HG03521 (cell line): ENCODE measurements around the gene EXTL2.
"Not testable (repeated sequence)": the region's sequence is repeated elsewhere in the genome, so short reads cannot be mapped to it uniquely, and the experiment has no call there.

Experiments
- ATAC-seq: cut with Tn5 transposase; IDR thresholded peaks from one replicate; pipeline ENCODE4 v1.9.1; 2021; ENCODE audit warnings: mild to moderate bottlenecking, moderate library complexity; ENCODE audit not compliant: unreplicated experiment

The EXTL2 gene, protein sequence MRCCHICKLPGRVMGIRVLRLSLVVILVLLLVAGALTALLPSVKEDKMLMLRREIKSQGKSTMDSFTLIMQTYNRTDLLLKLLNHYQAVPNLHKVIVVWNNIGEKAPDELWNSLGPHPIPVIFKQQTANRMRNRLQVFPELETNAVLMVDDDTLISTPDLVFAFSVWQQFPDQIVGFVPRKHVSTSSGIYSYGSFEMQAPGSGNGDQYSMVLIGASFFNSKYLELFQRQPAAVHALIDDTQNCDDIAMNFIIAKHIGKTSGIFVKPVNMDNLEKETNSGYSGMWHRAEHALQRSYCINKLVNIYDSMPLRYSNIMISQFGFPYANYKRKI

DNA sequence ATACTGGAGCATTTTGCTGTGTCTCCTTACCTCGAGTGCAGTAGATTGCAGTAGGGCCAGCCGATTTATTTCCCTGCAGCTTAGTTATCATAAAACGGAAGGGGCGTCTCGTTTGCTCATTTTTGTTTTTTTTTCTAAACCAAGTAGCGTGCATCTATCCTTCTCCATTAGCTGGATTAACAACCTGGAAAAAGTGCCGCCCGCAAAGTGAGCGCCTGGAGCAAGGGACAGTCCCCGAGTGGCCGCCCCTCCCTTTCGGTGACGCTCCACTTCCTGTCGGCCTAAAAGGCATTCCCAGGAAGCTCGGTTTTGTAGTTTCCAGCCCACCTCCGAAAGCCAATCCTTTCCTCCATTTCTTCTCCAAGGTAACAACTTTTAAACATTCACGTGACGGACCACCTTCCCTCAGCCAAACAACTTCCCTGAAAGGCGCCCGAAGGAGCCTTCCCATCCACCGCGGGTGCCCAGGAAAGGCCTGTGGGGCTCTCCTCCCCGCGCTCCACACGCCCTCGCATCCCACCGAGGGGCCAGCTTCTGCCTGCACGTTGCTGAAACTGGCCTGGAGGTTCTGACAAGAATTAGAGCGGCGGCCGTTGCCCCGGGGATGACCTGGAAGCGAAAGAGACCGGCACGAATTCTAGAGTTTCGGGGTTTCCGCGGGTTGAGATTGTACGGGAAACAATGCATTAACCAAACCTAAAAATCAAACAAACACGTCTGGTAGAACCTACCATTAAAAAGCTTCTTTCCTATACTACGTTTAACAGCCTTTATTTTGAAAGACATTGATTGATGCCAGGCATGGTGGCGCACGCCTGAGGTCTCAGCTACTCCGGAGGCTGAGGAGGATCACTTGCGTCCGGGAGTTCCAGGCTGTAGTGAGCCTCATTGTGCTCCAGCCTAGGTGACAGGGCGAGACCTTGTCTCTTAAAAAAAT is at the start of gene EXTL2:
TSS of gene EXTL2 (minus strand) at position 240 of the 937 bp plus-strand sequence. CDS start 6,085 bp downstream, outside the sequence.
- peak; percentile 31 for ATAC-seq

DNA sequence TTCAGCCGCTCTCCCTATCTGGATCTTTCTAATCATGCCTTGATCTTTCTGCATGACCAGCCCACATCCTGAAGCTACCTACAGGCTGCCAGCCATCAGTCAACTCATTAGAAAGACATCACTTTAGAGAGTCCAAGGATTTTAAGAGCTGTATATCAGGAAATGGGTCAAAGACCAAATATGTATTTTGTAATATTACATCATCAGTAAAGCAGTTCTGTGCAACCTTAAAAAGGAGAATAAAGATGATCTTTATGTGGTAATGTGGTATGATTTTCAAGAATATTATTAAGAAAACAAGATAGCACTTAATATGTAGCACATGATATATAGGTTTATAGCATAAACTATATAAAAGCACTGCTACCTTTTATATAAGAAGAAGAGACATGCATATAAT is 48.9 kb upstream of the EXTL2 start:
- ATAC-seq: no peak

DNA sequence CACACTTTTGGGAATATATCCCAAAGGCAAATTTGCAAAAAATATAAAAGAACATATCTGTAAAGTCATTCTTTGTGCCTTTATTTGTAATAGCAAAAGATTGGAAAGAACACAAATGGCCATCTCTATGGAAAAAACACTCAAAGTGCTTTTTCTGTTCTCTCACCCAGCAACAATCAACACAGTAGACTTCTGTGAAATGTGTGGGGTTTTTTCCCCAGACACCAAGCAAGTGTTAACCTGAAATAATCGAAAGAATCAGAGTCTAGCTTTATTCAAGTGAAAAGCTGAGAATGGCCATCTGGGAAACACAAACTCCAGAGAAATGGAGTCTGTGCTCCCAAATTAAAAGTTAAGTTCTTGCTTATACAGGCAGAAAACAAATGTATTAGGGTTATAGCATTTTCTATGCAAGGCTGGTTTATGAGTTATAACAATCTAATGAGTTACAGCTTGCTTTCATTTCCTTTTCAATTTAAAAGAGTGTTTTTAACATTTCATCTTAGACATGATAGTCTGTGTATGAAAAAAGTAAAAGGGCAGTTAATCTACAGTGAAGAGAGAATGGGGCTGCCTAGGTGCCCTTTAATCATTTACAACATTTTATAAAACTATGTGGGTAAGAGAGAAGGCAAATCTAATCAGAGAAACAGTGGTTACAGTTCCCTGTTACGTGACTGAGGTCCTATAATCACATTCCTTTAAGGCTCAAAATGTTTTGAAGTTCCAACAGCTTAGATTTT is 47.8 kb upstream of the EXTL2 start:
- no peak for ATAC-seq

DNA sequence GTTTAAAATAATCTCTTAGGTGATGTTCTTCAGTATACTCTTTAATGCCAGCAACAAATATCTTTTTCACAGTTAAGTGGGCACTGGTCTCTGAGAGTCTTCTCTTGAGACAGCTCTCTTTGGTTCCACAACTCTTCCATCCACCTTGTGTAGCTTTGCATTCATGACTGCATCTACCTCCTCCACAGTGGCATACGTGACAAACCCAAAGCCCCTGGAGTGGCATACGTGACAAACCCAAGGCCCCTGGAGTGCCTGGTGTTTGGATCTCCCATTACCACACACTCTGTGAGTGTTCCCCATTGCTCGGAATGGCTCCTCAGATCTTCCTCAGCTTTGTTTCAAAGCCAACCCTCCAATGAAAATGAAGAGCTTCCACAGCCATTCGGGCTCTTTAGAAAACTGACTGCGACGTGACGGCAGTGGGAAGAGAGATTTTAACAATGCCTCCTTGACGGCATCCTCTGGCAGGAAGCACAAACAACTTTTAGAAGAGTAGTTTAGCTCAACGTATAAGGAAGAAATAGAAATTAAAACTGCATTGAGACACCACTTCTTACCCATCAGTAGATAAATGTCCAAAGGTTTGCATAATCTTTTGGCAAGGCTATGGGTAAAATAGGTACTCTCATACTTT is 47.1 kb upstream of the EXTL2 start:
- ATAC-seq: no peak

DNA sequence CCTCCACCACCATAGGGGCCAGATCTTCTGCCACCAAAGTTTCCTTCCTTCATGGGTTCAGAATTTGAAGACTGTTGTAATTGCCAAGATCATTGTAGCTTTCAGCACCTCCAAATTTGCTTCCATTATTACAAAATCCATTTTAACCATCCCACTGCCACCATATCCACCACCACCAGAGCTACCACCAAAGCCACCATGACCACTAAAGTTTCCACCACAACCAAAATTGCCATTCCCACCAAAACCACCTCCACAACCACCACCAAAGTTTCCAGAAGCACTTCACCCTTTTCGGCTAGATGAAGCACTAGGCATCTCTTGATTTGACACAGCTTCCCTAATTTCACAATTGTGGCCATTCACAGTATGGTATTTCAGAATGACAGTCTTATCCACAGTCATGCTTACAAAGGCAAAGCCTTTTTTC is 46.5 kb upstream of the EXTL2 start:
- ATAC-seq: no peak

DNA sequence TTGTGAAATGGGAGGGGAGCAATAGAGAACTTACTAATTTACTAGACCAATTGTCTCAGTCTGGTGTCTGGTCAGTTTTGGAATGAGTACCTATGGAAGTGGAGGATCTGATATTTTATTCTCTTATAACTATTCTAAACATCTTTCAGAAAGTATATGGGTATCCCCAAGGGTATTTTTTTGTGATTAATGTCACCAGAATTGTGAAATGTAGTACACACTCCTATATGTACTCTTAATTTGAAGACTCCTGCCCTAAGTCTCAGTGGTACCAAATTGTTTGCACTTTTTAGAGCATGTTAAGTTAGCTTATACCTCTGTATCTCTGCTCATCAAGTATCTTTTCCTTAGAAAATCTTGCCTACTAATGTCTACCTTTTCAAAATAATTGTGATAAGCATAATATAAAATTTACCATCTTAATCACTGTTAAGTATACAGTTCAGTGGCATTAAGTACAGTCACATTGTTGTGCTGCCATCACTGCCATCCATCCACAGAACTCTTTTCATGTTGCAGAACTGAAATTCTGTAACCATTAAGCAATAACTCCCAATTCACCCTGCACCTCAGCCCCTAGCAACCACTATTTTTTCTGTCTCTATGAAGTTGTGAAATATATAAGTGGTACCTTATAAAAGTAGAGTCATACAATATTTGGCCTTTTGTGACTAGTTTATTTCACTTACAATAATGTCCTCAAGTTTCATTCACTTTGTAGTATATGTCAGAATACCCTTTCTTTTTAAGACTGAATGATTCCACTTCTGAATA is 41.7 kb upstream of the EXTL2 start:
- ATAC-seq: no peak

DNA sequence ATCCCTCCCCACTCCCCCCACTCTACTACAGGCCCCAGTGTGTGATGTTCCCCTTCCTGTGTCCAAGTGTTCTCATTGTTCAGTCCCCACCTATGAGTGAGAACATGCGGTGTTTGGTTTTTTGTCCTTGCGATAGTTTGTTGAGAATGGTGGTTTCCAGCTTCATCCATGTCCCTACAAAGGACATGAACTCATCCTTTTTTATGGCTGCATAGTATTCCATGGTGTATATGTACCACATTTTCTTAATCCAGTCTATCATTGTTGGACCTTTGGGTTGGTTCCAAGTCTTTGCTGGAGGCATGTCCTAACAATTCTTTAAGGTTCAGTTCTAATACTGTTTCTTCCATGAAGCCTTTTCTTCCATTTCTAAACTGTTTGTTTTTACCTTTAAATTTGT is 38.9 kb upstream of the EXTL2 start:
- ATAC-seq: not testable (repeated sequence)

DNA sequence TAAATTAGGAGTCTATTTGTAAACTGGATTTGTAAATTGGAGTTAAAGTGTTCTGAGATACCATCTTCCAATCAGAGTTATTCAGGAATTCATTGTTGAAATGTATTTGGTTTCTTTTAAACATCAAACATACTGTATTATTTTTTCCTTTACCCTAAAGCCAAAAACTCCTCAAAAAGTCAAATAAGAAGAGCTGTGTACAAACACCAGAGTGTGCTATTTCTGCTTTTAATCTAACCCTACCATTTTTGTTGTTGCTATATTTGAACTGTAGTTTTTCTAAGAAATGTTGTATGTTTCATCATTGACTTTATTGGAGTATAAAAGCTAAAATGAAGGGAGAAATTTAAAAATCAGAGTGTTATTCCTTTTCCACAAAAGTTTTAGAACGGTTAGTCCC is 37.1 kb upstream of the EXTL2 start:
- no peak for ATAC-seq

DNA sequence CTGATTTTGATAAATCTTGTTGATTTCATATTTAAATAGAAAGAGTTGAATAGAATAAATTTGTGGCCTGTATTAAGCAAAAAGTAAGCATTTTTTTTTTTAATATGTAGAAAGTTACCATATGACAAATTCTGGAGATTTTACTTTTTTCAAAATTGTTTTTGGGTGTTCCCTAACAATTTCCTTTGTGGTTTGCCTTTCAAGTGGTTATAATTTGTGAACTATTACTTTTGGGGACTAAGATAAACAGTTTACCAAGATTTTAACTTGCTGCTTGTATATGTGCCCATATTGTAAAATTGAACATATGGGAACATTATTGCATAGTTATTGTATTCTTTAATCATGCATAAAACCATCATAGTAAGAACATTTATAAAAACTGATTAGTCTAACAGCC is 35.9 kb upstream of the EXTL2 start:
- ATAC-seq: no peak

DNA sequence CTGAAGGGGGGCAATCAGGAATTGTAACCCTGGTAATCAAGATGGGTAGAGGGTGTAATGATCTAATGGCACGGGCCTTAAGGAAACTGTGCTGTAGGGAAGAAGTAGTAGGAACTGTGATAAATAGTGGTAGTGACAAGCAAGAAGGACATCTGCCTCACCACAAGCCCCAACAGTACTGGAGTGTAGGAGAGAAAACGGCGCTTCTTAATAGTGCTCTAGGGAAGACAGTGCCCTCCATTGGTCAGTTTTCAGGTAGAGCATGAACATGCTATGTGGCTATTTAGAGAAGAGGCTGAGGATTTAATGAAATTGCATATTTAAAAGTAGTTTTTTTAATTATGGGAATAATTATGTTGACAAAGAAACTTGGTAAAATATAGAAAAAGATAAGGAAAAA is 33.5 kb upstream of the EXTL2 start:
- ATAC-seq: no peak

DNA sequence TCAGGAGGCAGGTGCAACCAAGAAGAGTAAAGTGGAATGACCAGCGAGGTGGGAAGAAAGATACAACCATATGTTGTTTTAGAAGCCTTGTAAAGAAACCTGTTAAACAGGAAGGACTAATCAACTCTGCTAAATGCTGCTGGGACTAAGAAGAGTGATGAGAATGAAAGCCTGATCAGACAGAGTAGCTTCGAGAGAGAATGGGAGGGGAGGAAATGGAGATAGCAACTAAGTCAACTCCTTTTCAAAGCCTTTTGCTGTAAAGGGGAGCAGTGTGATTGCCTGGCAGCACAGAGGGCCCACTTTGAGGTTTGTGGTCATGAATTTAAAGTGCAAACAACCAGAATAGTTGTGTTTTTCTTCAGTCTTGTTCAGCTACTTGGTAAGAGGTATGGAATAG is 32.6 kb upstream of the EXTL2 start:
- ATAC-seq: no peak

DNA sequence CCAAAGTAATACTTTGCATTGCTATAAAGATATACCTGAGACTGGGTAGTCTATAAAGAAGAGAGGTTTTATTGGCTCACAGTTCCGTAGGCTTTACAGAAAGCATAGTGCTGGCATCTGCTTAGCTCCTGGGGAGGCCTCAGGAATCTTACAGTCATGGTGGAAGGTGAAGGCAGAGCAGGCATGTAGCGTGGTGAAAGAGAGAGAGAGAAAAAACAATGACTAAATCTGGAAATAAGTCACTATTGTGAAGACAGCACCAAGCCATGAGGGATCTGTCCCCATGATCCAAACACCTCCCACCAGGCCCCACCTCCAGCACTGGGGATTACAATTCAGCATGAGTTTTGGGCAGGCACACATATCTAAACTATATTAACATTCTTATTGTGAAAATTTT is 31.6 kb upstream of the EXTL2 start:
- ATAC-seq: no peak

DNA sequence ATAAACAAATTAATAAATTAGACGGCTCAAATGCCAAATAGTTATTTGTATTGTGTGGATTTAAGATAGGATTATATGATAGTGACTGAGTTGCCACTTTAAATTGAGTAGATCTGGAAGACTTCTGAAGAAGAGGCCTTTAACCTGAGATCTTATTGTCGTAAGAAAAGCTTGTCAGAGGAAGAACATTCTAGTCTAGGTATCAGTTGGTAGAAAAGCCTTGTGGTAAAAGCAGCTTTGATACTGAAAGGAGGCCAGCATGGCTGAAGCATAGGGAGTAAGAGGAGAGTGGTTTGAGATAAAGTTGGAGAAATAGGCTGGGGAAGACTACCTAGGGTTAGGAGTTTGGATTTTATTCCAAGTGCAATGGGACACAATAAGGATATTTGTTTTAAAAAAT is 30.3 kb upstream of the EXTL2 start:
- ATAC-seq: no peak

DNA sequence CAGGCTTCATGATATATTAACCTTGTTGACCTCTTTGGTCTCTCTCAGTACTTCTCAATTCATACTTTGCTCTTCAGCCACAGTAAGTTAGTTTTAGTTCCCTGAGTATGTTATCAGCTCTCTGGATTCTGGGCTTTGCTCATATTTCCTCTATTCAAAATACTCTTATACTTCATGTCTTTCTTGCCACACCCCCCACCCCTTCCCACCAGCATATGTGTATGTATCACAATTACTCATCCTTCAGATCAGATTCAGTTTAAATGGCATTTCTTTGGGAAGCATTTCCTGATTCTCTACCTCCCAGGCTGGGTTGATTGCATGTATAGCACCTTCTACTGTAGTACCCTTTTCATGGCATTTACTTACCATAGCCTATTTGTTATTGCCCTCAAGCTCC is 29.6 kb upstream of the EXTL2 start:
- no peak for ATAC-seq

DNA sequence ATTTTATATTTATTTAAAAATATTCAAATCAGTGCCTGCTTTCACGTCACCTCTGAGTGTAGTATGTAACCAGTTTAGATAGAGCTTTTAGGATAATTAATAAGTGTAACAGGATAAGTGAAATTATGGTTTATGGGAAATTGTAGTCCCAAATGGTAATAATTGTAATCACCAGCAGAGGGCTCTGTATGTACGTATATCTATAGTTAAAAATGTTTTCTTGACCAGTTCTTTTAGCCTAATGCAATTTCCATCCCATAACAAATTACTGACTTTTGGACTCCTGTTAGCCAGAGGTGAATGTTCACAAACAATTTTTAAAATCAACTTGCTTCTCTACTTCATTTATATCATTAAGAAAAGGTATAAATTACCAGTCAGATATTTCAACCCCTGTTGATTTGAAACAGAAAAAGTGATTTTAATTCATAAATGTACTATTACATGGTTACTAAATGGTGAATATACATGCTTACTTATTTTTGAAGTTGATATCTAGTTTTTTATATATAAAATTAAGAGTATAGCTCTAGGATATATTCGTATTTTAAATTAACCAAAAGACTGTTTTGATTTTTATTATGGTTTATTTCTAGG is 26.6 kb upstream of the EXTL2 start:
- no peak for ATAC-seq

DNA sequence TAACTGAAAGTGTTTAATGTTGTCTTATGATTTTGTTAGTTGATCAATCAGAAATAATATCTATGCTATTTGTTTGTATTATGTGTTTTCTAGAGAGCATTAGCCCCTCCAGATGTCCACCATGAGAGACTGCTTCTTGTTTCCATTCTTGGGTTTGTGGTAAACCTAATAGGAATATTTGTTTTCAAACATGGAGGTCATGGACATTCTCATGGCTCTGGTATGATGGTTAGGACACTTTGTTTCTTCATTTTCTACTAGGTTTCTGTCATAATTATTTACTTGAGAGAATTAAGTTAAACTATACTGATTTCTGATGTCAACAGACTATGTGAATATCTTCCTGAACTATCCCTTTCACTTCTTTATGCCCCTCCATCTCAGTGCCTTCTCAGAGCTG is 17.4 kb upstream of the EXTL2 start:
- no peak for ATAC-seq

DNA sequence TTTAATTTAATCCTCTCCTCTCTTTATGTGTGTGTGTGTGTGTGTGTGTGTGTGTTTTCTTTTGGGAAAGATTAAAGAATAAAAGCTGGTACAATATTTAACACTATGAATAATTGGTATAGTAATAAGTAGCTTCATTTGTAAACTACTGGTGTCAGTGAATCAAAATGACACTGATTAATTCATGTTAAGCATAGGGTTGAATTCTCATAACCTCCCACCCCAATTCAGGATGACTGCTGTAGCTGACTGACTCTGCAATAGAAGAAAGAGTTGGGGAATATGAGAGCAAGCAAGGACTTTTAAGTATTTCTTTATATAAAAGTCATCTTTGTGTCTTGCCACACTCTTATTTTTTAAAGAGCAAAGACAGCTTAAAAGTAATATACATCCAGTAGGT is 14.4 kb upstream of the EXTL2 start:
- ATAC-seq: no peak

DNA sequence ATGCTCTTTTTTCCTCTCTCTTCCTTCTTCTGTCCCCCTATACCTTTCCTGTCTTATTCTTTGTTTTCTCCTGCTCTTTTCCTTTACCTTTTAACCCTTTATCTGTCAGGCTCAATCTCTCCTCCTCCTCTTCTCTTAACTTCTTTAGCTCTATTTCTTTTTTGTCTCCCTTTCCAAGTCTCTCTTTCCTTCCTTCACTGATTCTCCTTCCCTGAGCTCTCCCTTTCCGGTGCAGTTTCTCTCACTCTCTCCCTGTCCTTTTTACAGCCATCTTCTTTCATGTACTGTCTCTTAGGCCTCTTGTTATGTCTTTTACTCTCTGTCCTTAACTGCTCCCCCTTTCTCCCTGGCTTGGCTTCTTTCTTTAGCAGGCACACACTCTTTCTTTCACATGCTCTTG is 13.2 kb upstream of the EXTL2 start:
- no peak for ATAC-seq

DNA sequence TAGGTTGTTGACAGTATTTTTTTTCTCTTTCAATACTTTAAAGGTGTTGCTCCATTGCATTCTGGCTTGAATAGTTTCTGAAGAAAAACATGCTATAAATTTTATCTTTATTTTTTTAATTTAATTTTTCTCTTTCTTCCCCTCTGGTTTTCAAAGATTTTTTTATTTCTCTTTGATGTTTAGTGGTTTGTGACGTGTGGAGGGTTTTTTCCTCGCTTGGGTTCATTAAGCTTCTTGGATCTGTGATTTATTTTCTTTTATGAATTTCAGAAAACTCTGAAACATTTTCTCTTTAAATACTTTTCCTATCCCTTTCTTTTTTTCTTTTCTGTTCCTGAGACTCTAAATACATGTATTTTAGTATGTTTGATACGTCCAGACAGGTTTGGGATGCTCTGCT is 10.5 kb upstream of the EXTL2 start:
- no peak for ATAC-seq

DNA sequence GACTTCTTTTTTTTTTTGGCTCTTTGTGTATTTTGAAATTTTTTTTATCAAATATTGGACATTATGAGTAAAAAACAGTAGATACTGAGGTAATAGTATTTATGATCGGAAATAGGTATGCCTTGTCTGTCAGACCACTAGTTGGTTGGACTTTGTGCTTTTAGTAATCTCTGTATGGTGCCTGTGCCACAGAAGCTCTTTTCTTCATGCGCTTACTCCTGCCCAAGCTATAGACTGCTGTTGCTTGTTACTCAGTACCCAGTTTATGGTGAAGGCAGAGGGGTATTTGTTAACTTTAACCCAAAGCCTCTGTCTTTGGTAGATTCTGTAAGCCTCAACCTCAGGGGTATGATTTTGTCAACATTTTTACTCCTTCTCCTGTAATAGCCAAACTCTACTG is 9.9 kb upstream of the EXTL2 start:
- ATAC-seq: no peak
